SK-N-MC (cell line): ENCODE results near the gene NFS1.

Experiments used
- EZH2 ChIP-seq: fragments of 200-600 bp; sonication (generic); IDR thresholded peaks from one replicate; pipeline ENCODE4 v1.6.1; 2017; ENCODE audit warnings: antibody characterized with exemption
- FOXP2 ChIP-seq: optimal IDR thresholded peaks from 2 replicates; pipeline ENCODE3; 2011; ENCODE audit warnings: mild to moderate bottlenecking, moderate library complexity; ENCODE audit not compliant: insufficient read depth; ENCODE audit errors: extremely low read length, control extremely low read depth
- POLR2AphosphoS5 ChIP-seq: IDR thresholded peaks from 2 replicates; pipeline ENCODE4 v1.6.1; 2012; ENCODE audit warnings: mild to moderate bottlenecking, low read depth, low read length, borderline replicate concordance

- TF ChIP-seq POLR2AphosphoS5: no peak
- no peak for TF ChIP-seq FOXP2
- TF ChIP-seq EZH2: no peak
These were observed 45.8 kb downstream of the NFS1 start for GRCh38 chr20:35653430-35653734.
